SK-N-SH treated with all-trans-retinoic acid at 6 μM for 48 hours (cell line): ENCODE data around the gene DLL4.
"Not testable (repeated sequence)": the region's sequence is repeated elsewhere in the genome, so short reads cannot be mapped to it uniquely, and the experiment has no call there.

Source experiments
- ATAC-seq: fragments of 200-7000 bp; cut with Tn5 transposase; 3 replicates; pipeline ENCODE4 v1.9.1; 2020; ENCODE audit warnings: mild to moderate bottlenecking, moderate library complexity
- ARNTL ChIP-seq: fragments of 450-650 bp; formaldehyde crosslinking; IDR thresholded peaks from 2 replicates; pipeline ENCODE4 v1.5.0; 2020; ENCODE audit warnings: low read depth, mild to moderate bottlenecking, moderate library complexity, borderline replicate concordance
- BACH2 ChIP-seq: fragments of 250-450 bp; sonication (Bioruptor Pico); IDR thresholded peaks from 2 replicates; pipeline ENCODE4 v1.9.0; 2021; ENCODE audit warnings: mild to moderate bottlenecking, borderline replicate concordance
- CSDC2 ChIP-seq: fragments of 250-450 bp; sonication (Bioruptor Pico); IDR thresholded peaks from 2 replicates; pipeline ENCODE4 v1.5.0; 2020; ENCODE audit warnings: mild to moderate bottlenecking, moderate library complexity
- ESRRG ChIP-seq: fragments of 250-450 bp; sonication (Bioruptor Pico); IDR thresholded peaks from 2 replicates; pipeline ENCODE4 v1.6.1; 2021; ENCODE audit warnings: mild to moderate bottlenecking
- GLIS3 ChIP-seq: fragments of 250-450 bp; sonication (Bioruptor Pico); IDR thresholded peaks from 2 replicates; pipeline ENCODE4 v1.5.0; 2020; ENCODE audit warnings: mild to moderate bottlenecking, moderate library complexity
- ISL1 ChIP-seq: fragments of 250-450 bp; sonication (Bioruptor Pico); IDR thresholded peaks from 2 replicates; pipeline ENCODE4 v2.1.2; 2022; ENCODE audit warnings: mild to moderate bottlenecking, moderate library complexity
- OSR1 ChIP-seq: fragments of 250-450 bp; sonication (Bioruptor Pico); IDR thresholded peaks from 2 replicates; pipeline ENCODE4 v1.8.0; 2022; ENCODE audit warnings: moderate library complexity, mild to moderate bottlenecking, inconsistent platforms
- PPARA ChIP-seq: fragments of 250-450 bp; sonication (Bioruptor Pico); IDR thresholded peaks from 2 replicates; pipeline ENCODE4 v1.5.0; 2020; ENCODE audit warnings: mild to moderate bottlenecking, borderline replicate concordance
- RARB ChIP-seq: fragments of 250-450 bp; sonication (Bioruptor Pico); IDR thresholded peaks from 2 replicates; pipeline ENCODE4 v1.8.0; 2021; ENCODE audit warnings: mild to moderate bottlenecking, moderate library complexity
- TCF4 ChIP-seq: fragments of 250-450 bp; sonication (Bioruptor Pico); IDR thresholded peaks from 2 replicates; pipeline ENCODE4 v1.8.0; 2021; ENCODE audit warnings: mild to moderate bottlenecking, moderate library complexity, borderline replicate concordance
- TOX ChIP-seq: fragments of 250-450 bp; sonication (Bioruptor Pico); IDR thresholded peaks from 2 replicates; pipeline ENCODE4 v1.8.0; 2021; ENCODE audit warnings: mild to moderate bottlenecking, moderate library complexity, borderline replicate concordance
- ZC3H10 ChIP-seq: fragments of 250-450 bp; sonication (Bioruptor Pico); IDR thresholded peaks from 2 replicates; pipeline ENCODE4 v1.5.1; 2021; ENCODE audit warnings: mild to moderate bottlenecking, moderate library complexity
- ZFP30 ChIP-seq: fragments of 450-650 bp; formaldehyde crosslinking; IDR thresholded peaks from 2 replicates; pipeline ENCODE4 v1.5.0; 2022; ENCODE audit warnings: mild to moderate bottlenecking, moderate library complexity
- ZNF565 ChIP-seq: fragments of 450-650 bp; formaldehyde crosslinking; conservative IDR thresholded peaks from 2 replicates; pipeline ENCODE4 v1.5.0; 2020; ENCODE audit warnings: low read depth, mild to moderate bottlenecking, moderate library complexity
- ZNF70 ChIP-seq: fragments of 450-650 bp; formaldehyde crosslinking; IDR thresholded peaks from 2 replicates; pipeline ENCODE4 v1.5.0; 2020; ENCODE audit warnings: mild to moderate bottlenecking, moderate library complexity
- ZNF8 ChIP-seq: fragments of 450-650 bp; formaldehyde crosslinking; IDR thresholded peaks from 2 replicates; pipeline ENCODE4 v1.5.0; 2020; ENCODE audit warnings: mild to moderate bottlenecking, moderate library complexity
- TF ChIP-seq, protein P1 (sequence below): fragments of 250-450 bp; sonication (Bioruptor Pico); IDR thresholded peaks from 2 replicates; pipeline ENCODE4 v1.5.1; 2021; ENCODE audit warnings: mild to moderate bottlenecking, moderate library complexity
- TF ChIP-seq, protein P2 (sequence below): fragments of 250-450 bp; sonication (Bioruptor Pico); IDR thresholded peaks from 2 replicates; pipeline ENCODE4 v1.5.0; 2020; ENCODE audit warnings: mild to moderate bottlenecking, moderate library complexity
- TF ChIP-seq, protein P3 (sequence below): fragments of 250-450 bp; sonication (Bioruptor Pico); IDR thresholded peaks from 2 replicates; pipeline ENCODE4 v1.8.0; 2021; ENCODE audit warnings: low read depth, mild to moderate bottlenecking, moderate library complexity, borderline replicate concordance
- TF ChIP-seq, protein P4 (sequence below): fragments of 250-450 bp; sonication (Bioruptor Pico); IDR thresholded peaks from 2 replicates; pipeline ENCODE4 v1.8.0; 2020; ENCODE audit warnings: mild to moderate bottlenecking, moderate library complexity, borderline replicate concordance
- TF ChIP-seq, protein P5 (sequence below): fragments of 250-450 bp; sonication (Bioruptor Pico); IDR thresholded peaks from 2 replicates; pipeline ENCODE4 v1.5.1; 2020; ENCODE audit warnings: low read depth, mild to moderate bottlenecking, moderate library complexity

Gene DLL4

DNA sequence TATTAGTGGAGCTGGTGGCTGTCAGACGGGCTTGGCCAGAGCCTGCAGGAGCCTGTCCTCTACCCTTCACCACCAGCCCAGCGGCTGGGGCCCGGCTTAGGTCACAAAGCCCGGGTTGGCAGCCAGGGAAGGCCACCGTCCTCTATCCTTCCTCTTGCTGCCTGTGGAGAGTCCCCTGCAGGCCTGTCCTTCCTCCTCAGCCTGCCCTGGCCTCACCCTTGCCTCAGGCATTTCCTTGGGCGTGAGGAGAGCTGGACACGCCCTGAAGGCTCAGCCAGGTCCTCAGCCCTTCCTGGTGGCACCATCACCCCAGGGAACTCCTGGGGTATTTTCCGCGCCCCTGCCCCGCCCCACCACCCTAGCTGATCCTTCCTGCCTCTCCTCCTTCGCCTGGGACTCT is 31.8 kb downstream of the DLL4 start:
- TF ChIP-seq ZFP30 (CRISPR knock-in tag): no peak
- no peak for TF ChIP-seq CSDC2 (CRISPR knock-in tag)
- TF ChIP-seq TOX (CRISPR knock-in tag): no peak
- TF ChIP-seq, protein P1, sequence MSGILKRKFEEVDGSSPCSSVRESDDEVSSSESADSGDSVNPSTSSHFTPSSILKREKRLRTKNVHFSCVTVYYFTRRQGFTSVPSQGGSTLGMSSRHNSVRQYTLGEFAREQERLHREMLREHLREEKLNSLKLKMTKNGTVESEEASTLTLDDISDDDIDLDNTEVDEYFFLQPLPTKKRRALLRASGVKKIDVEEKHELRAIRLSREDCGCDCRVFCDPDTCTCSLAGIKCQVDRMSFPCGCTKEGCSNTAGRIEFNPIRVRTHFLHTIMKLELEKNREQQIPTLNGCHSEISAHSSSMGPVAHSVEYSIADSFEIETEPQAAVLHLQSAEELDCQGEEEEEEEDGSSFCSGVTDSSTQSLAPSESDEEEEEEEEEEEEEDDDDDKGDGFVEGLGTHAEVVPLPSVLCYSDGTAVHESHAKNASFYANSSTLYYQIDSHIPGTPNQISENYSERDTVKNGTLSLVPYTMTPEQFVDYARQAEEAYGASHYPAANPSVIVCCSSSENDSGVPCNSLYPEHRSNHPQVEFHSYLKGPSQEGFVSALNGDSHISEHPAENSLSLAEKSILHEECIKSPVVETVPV (CRISPR knock-in tag): no peak
- TF ChIP-seq ZC3H10 (CRISPR knock-in tag): no peak
- TF ChIP-seq ISL1 (CRISPR knock-in tag): no peak
- TF ChIP-seq PPARA (CRISPR knock-in tag): no peak
- TF ChIP-seq, protein P2, sequence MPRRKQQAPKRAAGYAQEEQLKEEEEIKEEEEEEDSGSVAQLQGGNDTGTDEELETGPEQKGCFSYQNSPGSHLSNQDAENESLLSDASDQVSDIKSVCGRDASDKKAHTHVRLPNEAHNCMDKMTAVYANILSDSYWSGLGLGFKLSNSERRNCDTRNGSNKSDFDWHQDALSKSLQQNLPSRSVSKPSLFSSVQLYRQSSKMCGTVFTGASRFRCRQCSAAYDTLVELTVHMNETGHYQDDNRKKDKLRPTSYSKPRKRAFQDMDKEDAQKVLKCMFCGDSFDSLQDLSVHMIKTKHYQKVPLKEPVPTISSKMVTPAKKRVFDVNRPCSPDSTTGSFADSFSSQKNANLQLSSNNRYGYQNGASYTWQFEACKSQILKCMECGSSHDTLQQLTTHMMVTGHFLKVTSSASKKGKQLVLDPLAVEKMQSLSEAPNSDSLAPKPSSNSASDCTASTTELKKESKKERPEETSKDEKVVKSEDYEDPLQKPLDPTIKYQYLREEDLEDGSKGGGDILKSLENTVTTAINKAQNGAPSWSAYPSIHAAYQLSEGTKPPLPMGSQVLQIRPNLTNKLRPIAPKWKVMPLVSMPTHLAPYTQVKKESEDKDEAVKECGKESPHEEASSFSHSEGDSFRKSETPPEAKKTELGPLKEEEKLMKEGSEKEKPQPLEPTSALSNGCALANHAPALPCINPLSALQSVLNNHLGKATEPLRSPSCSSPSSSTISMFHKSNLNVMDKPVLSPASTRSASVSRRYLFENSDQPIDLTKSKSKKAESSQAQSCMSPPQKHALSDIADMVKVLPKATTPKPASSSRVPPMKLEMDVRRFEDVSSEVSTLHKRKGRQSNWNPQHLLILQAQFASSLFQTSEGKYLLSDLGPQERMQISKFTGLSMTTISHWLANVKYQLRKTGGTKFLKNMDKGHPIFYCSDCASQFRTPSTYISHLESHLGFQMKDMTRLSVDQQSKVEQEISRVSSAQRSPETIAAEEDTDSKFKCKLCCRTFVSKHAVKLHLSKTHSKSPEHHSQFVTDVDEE: no peak
- no peak for TF ChIP-seq ZNF8 (CRISPR knock-in tag)
- no peak for TF ChIP-seq ESRRG
- ATAC-seq: no peak

DNA sequence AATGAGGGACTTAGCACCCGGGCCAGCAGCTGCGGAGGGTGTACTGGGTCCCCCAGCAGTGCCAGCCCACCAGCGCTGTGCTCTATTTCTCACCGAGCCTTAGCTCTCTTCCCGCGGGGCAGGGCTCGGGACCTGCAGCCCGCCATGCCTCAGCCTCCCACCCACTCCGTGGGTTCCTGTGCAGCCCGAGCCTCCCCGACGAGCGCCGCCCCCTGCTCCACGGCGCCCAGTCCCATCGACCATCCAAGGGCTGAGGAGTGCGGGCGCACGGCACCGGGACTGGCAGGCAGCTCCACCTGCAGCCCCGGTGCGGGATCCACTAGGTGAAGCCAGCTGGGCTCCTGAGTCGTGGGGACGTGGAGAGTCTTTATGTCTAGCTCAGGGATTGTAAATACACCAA is 32.6 kb downstream of the DLL4 start:
- not testable (repeated sequence) for ATAC-seq

DNA sequence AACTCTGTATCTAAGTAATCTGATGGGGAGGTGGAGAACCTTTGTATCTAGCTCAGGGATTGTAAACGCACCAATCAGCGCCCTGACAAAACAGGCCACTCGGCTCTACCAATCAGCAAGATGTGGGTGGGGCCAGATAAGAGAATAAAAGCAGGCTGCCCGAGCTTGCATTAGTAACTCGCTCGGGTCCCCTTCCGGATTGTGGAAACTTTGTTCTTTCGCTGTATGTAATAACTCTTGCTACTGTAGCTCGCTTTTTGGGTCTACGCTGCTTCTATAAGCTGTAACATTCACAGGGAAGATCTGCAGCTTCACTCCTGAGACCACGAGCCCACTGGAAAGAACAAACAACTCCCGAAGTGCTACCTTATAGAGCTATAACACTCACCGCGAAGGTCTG is 33.2 kb downstream of the DLL4 start:
- ATAC-seq: not testable (repeated sequence)

DNA sequence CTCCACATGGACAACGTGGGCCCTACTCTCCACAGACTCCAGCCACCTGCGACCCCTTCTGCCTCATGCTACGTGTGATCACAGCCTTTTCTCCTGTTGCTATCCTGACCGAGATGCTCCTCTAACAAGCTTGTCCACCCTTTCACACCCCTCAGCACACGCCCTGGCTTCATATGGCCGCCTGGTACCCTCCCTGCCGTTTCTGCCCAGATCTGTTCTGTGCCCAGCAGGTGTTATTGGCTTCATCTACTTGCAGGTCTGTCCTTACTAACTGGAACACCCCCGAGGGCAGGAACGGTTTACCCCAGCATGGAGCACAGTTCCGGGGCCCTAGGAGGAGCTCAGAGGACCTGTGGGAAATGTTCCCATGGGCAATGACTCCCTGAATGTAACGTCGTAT is 34.1 kb downstream of the DLL4 start:
- TF ChIP-seq, protein P1 (CRISPR knock-in tag): no peak
- TF ChIP-seq ISL1 (CRISPR knock-in tag) (no peak), PPARA (CRISPR knock-in tag) (no peak), ZNF70 (CRISPR knock-in tag) (no peak), ESRRG (no peak), ZFP30 (CRISPR knock-in tag) (no peak), ZNF565 (CRISPR knock-in tag) (no peak), GLIS3 (CRISPR knock-in tag) (no peak), CSDC2 (CRISPR knock-in tag) (no peak), TOX (CRISPR knock-in tag) (no peak), OSR1 (CRISPR knock-in tag) (no peak), ARNTL (CRISPR knock-in tag) (no peak), ZC3H10 (CRISPR knock-in tag) (no peak), BACH2 (CRISPR knock-in tag) (no peak), TCF4 (no peak), RARB (CRISPR knock-in tag) (no peak)
- TF ChIP-seq, protein P3, sequence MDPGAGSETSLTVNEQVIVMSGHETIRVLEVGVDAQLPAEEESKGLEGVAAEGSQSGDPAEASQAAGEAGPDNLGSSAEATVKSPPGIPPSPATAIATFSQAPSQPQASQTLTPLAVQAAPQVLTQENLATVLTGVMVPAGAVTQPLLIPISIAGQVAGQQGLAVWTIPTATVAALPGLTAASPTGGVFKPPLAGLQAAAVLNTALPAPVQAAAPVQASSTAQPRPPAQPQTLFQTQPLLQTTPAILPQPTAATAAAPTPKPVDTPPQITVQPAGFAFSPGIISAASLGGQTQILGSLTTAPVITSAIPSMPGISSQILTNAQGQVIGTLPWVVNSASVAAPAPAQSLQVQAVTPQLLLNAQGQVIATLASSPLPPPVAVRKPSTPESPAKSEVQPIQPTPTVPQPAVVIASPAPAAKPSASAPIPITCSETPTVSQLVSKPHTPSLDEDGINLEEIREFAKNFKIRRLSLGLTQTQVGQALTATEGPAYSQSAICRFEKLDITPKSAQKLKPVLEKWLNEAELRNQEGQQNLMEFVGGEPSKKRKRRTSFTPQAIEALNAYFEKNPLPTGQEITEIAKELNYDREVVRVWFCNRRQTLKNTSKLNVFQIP (CRISPR knock-in tag): no peak
- TF ChIP-seq, protein P2: no peak
- TF ChIP-seq, protein P4, sequence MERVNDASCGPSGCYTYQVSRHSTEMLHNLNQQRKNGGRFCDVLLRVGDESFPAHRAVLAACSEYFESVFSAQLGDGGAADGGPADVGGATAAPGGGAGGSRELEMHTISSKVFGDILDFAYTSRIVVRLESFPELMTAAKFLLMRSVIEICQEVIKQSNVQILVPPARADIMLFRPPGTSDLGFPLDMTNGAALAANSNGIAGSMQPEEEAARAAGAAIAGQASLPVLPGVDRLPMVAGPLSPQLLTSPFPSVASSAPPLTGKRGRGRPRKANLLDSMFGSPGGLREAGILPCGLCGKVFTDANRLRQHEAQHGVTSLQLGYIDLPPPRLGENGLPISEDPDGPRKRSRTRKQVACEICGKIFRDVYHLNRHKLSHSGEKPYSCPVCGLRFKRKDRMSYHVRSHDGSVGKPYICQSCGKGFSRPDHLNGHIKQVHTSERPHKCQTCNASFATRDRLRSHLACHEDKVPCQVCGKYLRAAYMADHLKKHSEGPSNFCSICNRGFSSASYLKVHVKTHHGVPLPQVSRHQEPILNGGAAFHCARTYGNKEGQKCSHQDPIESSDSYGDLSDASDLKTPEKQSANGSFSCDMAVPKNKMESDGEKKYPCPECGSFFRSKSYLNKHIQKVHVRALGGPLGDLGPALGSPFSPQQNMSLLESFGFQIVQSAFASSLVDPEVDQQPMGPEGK (CRISPR knock-in tag): no peak
- TF ChIP-seq, protein P5, sequence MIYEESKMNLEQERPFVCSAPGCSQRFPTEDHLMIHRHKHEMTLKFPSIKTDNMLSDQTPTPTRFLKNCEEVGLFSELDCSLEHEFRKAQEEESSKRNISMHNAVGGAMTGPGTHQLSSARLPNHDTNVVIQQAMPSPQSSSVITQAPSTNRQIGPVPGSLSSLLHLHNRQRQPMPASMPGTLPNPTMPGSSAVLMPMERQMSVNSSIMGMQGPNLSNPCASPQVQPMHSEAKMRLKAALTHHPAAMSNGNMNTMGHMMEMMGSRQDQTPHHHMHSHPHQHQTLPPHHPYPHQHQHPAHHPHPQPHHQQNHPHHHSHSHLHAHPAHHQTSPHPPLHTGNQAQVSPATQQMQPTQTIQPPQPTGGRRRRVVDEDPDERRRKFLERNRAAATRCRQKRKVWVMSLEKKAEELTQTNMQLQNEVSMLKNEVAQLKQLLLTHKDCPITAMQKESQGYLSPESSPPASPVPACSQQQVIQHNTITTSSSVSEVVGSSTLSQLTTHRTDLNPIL (CRISPR knock-in tag): no peak
- no peak for ATAC-seq
